Measurements from ENCODE around the gene PLCB2. TPM values are rescaled to one million over a fixed set of nuclear protein-coding genes. Genes with fewer than 3 reads are reported as not detected.

The PLCB2 gene
- total RNA-seq, 1 donor from 2014 or later: 8.7 TPM

DNA sequence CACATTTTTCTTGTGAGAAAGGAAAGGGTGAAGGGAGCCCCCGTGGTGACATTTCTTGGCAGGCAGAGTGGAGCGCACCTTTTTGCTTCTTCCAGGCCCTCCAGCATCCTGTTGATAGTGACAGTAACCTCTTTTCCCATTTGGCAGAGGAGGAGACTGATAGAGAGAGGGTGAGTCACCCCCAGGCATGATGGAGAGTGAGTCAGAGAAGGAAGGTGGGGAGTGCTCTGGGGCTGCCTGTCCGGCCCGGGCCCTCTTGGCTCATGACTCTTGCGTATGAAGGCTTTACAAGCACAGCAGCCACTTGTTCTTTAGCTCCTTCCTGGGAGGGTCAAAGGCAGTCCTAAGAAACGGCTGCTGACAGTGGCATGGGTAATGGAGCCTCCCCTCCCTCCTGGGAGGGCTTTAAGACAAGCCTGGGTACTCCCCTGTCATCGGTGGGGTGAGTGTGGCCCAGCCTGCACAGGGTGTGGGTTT is 40.9 kb downstream of the PLCB2 start:
- no peaks in the 10 kb centered on the region for H3K27me3 Mint-ChIP-seq (ENCODE audit: low read depth)
- H3K27ac Mint-ChIP-seq (ENCODE audit: unreplicated experiment): no peak overlapping the region
- H3K4me3 Mint-ChIP-seq: no peak overlapping the region
- TF ChIP-seq, protein P1, sequence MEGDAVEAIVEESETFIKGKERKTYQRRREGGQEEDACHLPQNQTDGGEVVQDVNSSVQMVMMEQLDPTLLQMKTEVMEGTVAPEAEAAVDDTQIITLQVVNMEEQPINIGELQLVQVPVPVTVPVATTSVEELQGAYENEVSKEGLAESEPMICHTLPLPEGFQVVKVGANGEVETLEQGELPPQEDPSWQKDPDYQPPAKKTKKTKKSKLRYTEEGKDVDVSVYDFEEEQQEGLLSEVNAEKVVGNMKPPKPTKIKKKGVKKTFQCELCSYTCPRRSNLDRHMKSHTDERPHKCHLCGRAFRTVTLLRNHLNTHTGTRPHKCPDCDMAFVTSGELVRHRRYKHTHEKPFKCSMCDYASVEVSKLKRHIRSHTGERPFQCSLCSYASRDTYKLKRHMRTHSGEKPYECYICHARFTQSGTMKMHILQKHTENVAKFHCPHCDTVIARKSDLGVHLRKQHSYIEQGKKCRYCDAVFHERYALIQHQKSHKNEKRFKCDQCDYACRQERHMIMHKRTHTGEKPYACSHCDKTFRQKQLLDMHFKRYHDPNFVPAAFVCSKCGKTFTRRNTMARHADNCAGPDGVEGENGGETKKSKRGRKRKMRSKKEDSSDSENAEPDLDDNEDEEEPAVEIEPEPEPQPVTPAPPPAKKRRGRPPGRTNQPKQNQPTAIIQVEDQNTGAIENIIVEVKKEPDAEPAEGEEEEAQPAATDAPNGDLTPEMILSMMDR (conservative IDR thresholded peaks at IDR 0.05): no peak
- peaks cover 3% of the 10 kb centered on the region for H3K4me1 Mint-ChIP-seq
- no peaks in the 10 kb centered on the region for H3K9me3 Mint-ChIP-seq
- no peaks in the 10 kb centered on the region for H3K36me3 Mint-ChIP-seq (ENCODE audit: low read depth)
- no peak for DNase-seq (ENCODE audit: low read depth, low spot score)

DNA sequence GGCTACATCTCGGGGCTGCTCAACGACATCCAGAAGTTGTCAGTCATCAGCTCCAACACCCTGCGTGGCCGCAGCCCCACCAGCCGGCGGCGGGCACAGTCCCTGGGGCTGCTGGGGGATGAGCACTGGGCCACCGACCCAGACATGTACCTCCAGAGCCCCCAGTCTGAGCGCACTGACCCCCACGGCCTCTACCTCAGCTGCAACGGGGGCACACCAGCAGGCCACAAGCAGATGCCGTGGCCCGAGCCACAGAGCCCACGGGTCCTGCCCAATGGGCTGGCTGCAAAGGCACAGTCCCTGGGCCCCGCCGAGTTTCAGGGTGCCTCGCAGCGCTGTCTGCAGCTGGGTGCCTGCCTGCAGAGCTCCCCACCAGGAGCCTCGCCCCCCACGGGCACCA is 41.9 kb downstream of the PLCB2 start:
- Mint-ChIP-seq H3K9me3 (no peaks in the 10 kb centered on the region), H3K4me1 (peaks cover 3% of the 10 kb centered on the region), H3K36me3 (ENCODE audit: low read depth) (no peaks in the 10 kb centered on the region), H3K27ac (ENCODE audit: unreplicated experiment) (no peak overlapping the region), H3K27me3 (ENCODE audit: low read depth) (peaks cover 3% of the 10 kb centered on the region), H3K4me3 (no peak overlapping the region)
- DNase-seq (ENCODE audit: low read depth, low spot score): no peak
- TF ChIP-seq, protein P1 (conservative IDR thresholded peaks at IDR 0.05): no peak

DNA sequence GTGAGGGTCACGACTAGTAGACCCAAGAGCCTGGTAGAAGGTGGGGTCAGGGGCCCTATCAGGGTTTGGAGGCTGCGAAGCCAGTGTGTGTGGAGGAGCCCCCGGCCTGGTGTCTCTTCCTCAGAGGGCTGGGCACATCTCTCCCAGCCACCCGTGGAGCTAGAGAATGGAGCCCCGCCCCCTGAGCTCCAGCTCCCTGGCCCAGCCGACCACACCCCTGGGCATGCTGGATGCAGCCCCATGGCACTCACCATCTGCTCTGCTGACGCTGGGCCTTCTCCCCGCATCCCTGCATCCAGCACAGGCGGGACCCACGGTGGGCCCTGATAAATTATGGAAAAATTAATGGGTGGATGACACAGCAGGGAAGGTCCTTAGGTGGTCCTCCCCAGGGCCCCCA is 42.4 kb downstream of the PLCB2 start:
- DNase-seq (ENCODE audit: low read depth, low spot score): no peak
- Mint-ChIP-seq H3K36me3 (ENCODE audit: low read depth) (no peaks in the 10 kb centered on the region), H3K27me3 (ENCODE audit: low read depth) (peaks cover 3% of the 10 kb centered on the region), H3K4me3 (no peak overlapping the region), H3K4me1 (peaks cover 3% of the 10 kb centered on the region), H3K9me3 (no peaks in the 10 kb centered on the region), H3K27ac (ENCODE audit: unreplicated experiment) (no peak overlapping the region)
- TF ChIP-seq, protein P1 (conservative IDR thresholded peaks at IDR 0.05): no peak

DNA sequence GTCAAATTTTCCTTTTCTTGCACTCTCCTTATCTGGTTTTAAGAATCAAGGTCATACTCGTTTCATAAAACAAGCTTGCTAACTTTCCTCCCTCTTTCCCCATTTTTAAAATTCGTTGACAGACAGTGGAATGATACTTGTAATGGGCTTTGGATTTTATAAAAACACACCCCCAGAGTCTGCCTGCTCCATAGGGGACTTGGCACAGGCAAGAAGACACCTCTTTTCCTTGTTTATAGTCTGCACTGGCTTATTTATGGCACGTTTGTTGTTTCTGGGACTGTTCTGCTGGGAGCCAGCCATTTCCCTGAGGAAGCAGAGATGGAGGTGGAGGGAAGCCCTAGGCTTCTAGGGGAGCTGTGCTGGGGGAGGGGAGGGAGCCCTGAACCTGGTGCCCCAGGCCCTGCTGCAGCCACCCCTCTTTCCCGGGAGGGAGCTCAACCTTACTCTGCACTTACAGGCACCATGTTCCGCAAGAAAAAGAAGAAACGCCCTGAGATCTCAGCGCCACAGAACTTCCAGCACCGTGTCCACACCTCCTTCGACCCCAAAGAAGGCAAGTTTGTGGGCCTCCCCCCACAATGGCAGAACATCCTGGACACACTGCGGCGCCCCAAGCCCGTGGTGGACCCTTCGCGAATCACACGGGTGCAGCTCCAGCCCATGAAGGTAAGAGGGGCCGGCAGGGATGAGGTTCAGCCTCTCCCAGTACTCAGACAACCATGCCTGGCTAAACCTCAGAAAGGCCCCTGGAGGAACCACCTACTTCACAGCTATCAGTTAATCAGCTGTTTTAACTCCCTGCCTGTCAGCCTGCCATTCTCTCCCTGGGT is 43.2 kb downstream of the PLCB2 start:
- H3K4me3 Mint-ChIP-seq: no peak overlapping the region
- H3K4me1 Mint-ChIP-seq: peaks cover 3% of the 10 kb centered on the region
- no peaks in the 10 kb centered on the region for H3K36me3 Mint-ChIP-seq (ENCODE audit: low read depth)
- TF ChIP-seq, protein P1 (conservative IDR thresholded peaks at IDR 0.05): no peak
- H3K27ac Mint-ChIP-seq (ENCODE audit: unreplicated experiment): no peak overlapping the region
- no peaks in the 10 kb centered on the region for H3K9me3 Mint-ChIP-seq
- peaks cover 3% of the 10 kb centered on the region for H3K27me3 Mint-ChIP-seq (ENCODE audit: low read depth)
- DNase-seq (ENCODE audit: low read depth, low spot score): no peak

DNA sequence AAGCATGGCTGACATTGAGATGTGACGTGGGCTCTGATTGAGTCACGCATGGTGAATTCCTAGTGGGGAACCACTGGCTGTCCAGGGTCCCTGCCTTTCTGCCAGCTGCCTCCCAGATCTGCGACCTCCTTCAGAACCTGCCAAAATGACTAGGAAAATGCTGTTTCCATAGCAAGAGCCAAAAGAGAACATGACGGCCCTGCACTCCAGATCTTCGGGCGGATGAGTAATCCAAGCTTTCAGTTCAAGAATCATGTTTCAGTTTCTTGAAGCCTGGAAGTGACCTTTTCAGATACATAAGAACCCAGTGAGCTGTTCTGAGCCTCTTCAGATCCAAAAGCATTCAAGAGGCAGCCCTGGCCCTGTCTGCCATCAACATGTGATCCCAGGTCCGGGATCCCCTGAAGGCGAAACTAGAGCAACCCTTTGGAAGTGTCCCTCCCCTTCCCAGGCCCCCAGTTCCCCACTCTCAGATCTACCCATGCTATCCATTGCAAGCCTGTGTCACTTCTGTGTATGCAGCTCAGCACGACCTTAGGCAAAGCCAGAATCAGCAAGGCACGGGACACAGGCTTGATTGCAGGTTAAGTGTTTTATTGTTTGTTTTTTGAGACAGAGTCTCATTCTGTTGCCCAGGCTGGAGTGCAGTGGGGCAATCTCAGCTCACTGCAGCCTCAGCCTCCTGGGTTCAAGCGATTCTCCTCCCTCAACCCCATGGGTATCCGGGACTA is 44.5 kb downstream of the PLCB2 start:
- Mint-ChIP-seq H3K27me3 (ENCODE audit: low read depth) (peaks cover 3% of the 10 kb centered on the region), H3K9me3 (no peaks in the 10 kb centered on the region)
- TF ChIP-seq, protein P1 (conservative IDR thresholded peaks at IDR 0.05): no peak

More for the DNA sequence above, 44.5 kb downstream of the PLCB2 start:
- Mint-ChIP-seq H3K36me3 (ENCODE audit: low read depth) (no peaks in the 10 kb centered on the region), H3K4me3 (no peak overlapping the region), H3K4me1 (peaks cover 3% of the 10 kb centered on the region), H3K27ac (ENCODE audit: unreplicated experiment) (no peak overlapping the region)
- no peak for DNase-seq (ENCODE audit: low read depth, low spot score)
